Raji (cell line): Measurements from ENCODE around the gene EXD3.

Experiments used
- POLR2A ChIP-seq: IDR thresholded peaks from 2 replicates; pipeline ENCODE4 v1.6.1; 2011; ENCODE audit warnings: low read depth, low read length, control low read depth; ENCODE audit not compliant: insufficient read depth

EXD3 gene

DNA sequence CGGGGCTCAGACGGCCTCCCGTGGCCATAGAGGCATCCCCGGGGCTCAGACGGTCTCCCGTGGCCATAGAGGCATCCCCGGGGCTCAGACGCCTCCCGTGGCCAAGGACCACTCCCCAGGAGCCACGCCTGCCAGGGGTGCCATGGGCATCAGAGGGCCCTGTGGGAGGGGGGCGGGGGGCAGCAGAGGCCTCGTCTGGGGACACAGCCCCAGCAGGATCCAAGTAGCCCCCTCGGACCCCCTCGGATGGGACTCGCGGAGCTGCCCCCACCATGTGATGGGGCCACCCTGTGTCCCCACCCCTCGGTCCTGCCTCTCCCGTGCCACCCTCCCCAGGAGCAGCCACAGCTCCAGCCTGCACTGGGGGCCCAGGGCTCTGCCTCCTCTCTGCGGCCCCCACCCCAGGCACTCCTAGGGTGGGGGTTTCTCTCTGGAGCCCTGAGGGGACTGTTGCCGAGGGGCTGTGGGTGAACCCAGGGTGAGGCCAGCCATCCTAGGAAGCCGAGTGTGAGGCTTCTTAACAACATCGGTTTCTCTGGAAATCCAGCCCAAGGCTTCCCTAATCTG lies 15.7 kb upstream of the EXD3 start:
- no peak for TF ChIP-seq POLR2A

DNA sequence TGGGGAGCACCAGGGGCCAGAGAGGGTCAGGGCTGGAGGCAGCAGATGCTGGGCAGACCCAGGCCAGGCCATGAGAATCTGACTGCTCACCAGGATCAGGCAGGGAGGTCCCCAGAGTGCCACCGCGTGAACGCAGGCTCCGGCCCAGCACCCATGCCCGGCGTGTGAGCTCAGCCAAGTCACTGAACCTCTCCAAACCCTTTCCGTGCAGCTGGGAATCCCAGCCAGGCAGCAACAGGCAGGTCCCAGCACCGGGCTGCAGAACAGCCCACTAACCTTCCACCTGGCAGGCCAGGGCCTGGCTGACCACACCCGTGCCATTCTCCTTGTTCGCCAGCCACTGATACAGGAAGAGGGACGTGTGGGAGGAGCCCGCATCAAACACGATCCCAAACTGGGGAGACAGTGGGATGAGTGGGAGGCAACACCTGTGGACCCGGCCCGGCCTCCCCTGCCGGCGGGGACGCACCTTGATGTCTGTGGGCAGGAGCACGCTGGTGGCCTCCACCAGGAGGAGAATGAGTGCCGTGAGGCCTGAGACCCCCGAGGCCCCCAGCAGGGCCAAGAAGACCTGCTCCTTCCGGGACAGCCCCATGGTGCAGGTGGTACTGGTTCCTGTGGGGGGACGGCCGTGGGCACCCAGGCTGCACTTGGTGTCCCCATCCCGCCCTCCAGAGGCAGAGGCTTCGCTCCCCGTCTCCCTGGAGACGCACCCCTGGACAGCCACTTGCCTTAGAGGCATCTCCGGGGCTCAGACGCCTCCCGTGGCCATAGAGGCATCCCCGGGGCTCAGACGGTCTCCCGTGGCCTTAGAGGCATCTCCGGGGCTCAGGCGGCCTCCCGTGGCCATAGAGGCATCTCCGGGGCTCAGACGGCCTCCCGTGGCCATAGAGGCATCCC lies 15.0 kb upstream of the EXD3 start:
- no peak for TF ChIP-seq POLR2A

- TF ChIP-seq POLR2A: no peak
Observed at GRCh38 chr9:137436761-137437600, 14.0 kb upstream of the EXD3 start.

DNA sequence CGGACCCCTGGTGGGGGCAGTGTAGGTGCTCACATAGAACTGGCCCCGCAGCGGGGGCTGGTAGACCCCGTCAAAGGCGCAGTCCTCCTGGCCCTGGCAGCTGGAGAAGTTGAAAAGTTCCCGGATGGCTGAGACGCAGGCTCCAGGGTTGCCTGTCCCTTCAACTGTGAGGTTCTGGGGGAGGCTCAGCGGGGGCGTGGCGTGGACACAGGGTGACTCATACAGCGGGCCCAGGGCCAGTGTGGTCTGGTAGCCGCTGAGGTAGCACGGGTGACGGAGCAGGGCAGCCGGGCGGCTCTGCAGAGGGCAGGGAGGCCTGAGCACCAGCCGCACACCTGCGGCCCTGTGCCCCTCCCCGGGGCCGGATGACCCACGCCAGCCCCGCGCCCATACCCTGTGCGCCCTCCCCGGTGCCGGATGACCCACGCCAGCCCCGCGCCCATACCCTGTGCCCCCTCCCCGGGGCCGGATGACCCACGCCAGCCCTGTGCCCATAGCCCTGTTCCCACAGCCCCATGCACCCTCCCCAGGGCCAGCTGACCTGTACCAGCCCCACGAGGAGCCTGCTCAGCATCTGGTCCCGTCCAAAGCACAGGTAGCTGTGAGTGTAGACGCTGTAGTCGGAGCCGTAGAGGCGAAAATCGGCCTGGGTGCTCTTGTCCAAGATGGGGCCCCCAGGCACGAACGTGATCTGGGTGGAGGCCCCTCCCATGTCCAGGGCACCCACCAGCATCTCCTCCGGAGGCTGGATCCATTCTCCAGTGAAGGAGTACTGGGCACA lies 13.2 kb upstream of the EXD3 start:
- no peak for TF ChIP-seq POLR2A

- TF ChIP-seq POLR2A: no peak
Observed at GRCh38 chr9:137435381-137435891, 12.5 kb upstream of the EXD3 start.

GRCh38 chr9:137434498-137435380 lies 11.8 kb upstream of the EXD3 start:
- no peak for TF ChIP-seq POLR2A

GRCh38 chr9:137433916-137434431 lies 11.0 kb upstream of the EXD3 start:
- TF ChIP-seq POLR2A: no peak

DNA sequence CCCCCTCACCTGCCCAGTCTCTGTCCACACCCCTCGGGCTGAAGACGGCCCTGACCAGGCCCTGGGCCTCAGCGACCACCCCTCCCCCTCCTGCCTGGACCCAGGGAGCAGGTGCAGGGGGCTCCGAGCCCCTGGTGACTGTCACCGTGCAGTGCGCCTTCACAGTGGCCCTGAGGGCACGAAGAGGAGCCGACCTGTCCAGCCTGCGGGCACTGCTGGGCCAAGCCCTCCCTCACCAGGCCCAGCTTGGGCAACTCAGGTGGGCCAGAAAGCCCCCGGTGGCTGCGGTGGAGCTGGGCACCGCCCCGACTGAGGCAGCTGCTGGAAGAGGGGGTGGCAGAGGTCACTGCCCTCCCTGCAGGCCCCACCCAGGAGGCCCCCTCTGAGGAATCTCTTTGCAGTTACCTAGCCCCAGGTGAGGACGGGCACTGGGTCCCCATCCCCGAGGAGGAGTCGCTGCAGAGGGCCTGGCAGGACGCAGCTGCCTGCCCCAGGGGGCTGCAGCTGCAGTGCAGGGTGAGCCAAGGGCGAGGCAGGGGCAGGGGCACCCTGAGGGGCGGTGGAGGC lies 10.5 kb upstream of the EXD3 start:
- no peak for TF ChIP-seq POLR2A

DNA sequence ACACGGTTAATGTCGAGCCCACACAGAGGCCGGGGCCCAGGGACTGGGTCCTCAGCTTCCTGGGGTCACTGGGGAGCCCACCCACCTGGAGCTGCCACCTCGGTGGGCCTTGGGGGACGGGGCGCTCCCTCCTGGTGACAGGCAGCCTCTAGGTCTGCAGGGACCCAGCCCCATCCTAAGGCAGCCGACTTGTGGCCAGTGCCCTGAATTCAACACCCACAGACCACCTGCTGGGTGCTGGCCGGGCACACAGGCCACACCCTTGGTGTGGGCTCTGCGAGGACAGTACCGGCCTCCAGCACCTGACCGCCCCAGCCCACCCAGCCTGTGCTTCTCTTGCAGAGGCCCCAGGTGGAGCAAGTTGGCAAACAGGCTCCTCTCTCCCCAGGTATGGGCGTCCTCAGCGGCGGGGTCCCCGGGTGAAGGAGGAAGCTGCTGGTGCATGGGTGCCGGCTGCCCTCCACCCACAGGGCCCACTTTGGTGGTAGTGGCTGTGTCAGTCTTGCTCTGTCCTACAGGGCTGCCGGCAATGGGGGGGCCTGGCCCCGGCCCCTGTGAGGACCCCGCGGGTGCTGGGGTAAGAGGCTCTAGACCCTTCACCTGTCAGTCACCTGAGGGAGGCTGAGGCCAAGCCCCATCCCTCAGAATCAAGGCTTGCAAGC lies 9.9 kb upstream of the EXD3 start:
- TF ChIP-seq POLR2A: no peak

DNA sequence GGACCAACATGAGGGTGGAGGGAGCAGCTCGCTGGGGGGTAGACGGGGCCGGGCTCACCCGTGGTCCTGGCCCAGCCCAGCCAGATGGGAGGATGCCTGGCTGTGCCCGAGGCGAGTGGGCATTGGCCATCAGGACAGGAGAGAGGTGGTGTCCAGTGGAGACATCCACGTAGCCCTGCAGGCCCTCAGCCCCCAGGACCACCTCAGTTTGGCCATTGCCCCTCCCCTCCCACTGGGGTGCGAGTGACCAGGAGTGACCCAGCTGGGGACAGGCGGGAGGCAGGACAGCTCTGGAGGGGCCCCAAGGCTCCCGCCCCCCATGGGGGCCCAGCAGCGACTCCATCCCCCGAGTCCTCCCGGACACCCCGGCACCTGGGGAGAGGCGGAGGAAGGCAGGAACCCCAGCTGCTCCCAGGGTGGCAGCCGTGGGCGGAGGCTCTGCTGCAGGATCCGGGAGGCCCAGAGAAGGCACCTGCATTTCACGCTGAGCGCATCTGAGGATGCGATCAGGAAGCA lies 8.5 kb upstream of the EXD3 start:
- no peak for TF ChIP-seq POLR2A

- no peak for TF ChIP-seq POLR2A
Observed at GRCh38 chr9:137430723-137431415, 7.9 kb upstream of the EXD3 start.
